HepG2 (cell line): ENCODE measurements around the gene TNP2. TPM values are rescaled to one million over a fixed set of nuclear protein-coding genes. Genes with fewer than 3 reads are reported as not detected.

Source experiments
- ARID3A ChIP-seq: IDR thresholded peaks from 2 replicates; pipeline ENCODE4 v1.6.1; 2012; ENCODE audit warnings: low read depth, low read length, improper control_type of control experiment
- CBX5 ChIP-seq: sonication (generic); formaldehyde crosslinking; IDR thresholded peaks from 2 replicates; pipeline ENCODE4 v1.4.0; 2020; ENCODE audit warnings: missing genetic modification reagents, borderline replicate concordance
- E2F2 ChIP-seq: sonication (generic); formaldehyde crosslinking; IDR thresholded peaks from 2 replicates; pipeline ENCODE4 v1.4.0; 2020; ENCODE audit warnings: missing genetic modification reagents, borderline replicate concordance
- EEA1 ChIP-seq: sonication (generic); formaldehyde crosslinking; IDR thresholded peaks from 2 replicates; pipeline ENCODE4 v1.5.1; 2020; ENCODE audit warnings: mild to moderate bottlenecking, missing genetic modification reagents, borderline replicate concordance
- GABPA ChIP-seq, 2 experiments: IDR thresholded peaks; 2 replicates each; pipeline ENCODE4 v1.6.1; 2011 to 2016; ENCODE audit warnings: low read depth in 2 of 2, low read length in 1 of 2, missing biosample characterization in 1 of 2, missing genetic modification characterization in 1 of 2
- HIVEP1 ChIP-seq: sonication (generic); formaldehyde crosslinking; IDR thresholded peaks from 2 replicates; pipeline ENCODE4 v1.4.0; 2020; ENCODE audit warnings: mild to moderate bottlenecking, missing genetic modification reagents
- MED8 ChIP-seq: sonication (generic); formaldehyde crosslinking; IDR thresholded peaks from 2 replicates; pipeline ENCODE4 v1.8.1; 2023; ENCODE audit warnings: mild to moderate bottlenecking, missing genetic modification reagents; ENCODE audit not compliant: insufficient replicate concordance
- MLLT10 ChIP-seq: sonication (generic); formaldehyde crosslinking; IDR thresholded peaks from 2 replicates; pipeline ENCODE4 v1.4.0; 2020; ENCODE audit warnings: missing genetic modification reagents
- NCOA2 ChIP-seq: sonication (generic); formaldehyde crosslinking; IDR thresholded peaks from 2 replicates; pipeline ENCODE4 v1.8.0; 2022; ENCODE audit warnings: inconsistent platforms
- NFRKB ChIP-seq: fragments of 450-650 bp; IDR thresholded peaks from 2 replicates; pipeline ENCODE4 v1.6.1; 2017
- RBM22 ChIP-seq: fragments of 200-400 bp; formaldehyde crosslinking; optimal IDR thresholded peaks from 2 replicates; pipeline ENCODE3; 2017; ENCODE audit warnings: mild to moderate bottlenecking, low read length, moderate library complexity
- RFXAP ChIP-seq: sonication (generic); formaldehyde crosslinking; IDR thresholded peaks from 2 replicates; pipeline ENCODE4 v1.4.0; 2020; ENCODE audit warnings: missing genetic modification reagents, borderline replicate concordance
- SCMH1 ChIP-seq: sonication (generic); formaldehyde crosslinking; IDR thresholded peaks from 2 replicates; pipeline ENCODE4 v1.9.0; 2021; ENCODE audit warnings: missing genetic modification reagents, mild to moderate bottlenecking, borderline replicate concordance
- SMARCC2 ChIP-seq: fragments of 450-650 bp; IDR thresholded peaks from 2 replicates; pipeline ENCODE4 v1.6.1; 2017; ENCODE audit warnings: antibody characterized with exemption, mild to moderate bottlenecking
- SP4 ChIP-seq: sonication (generic); formaldehyde crosslinking; IDR thresholded peaks from 2 replicates; pipeline ENCODE4 v1.8.1; 2023; ENCODE audit warnings: mild to moderate bottlenecking, missing genetic modification reagents
- TARDBP ChIP-seq: sonication (generic); formaldehyde crosslinking; IDR thresholded peaks from 2 replicates; pipeline ENCODE4 v1.8.0; 2022; ENCODE audit warnings: mild to moderate bottlenecking, missing genetic modification reagents
- ZFY ChIP-seq: sonication (generic); formaldehyde crosslinking; IDR thresholded peaks from 2 replicates; pipeline ENCODE4 v1.4.0; 2020; ENCODE audit warnings: missing genetic modification reagents
- ZNF124 ChIP-seq: sonication (generic); formaldehyde crosslinking; IDR thresholded peaks from 2 replicates; pipeline ENCODE4 v1.4.0; 2020; ENCODE audit warnings: missing genetic modification reagents
- ZNF17 ChIP-seq: sonication (generic); formaldehyde crosslinking; IDR thresholded peaks from 2 replicates; pipeline ENCODE4 v1.5.0; 2020; ENCODE audit warnings: mild to moderate bottlenecking, missing genetic modification reagents
- ZNF207 ChIP-seq: fragments of 450-650 bp; IDR thresholded peaks from 2 replicates; pipeline ENCODE4 v1.6.1; 2016; ENCODE audit warnings: antibody characterized with exemption, borderline replicate concordance
- ZNF276 ChIP-seq: sonication (generic); formaldehyde crosslinking; IDR thresholded peaks from 2 replicates; pipeline ENCODE4 v1.4.0; 2020; ENCODE audit warnings: mild to moderate bottlenecking, low read depth, missing genetic modification reagents
- ZNF354B ChIP-seq: sonication (generic); formaldehyde crosslinking; IDR thresholded peaks from 2 replicates; pipeline ENCODE4 v1.8.0; 2022; ENCODE audit warnings: mild to moderate bottlenecking, missing genetic modification reagents
- ZNF629 ChIP-seq: sonication (generic); formaldehyde crosslinking; conservative IDR thresholded peaks from 2 replicates; pipeline ENCODE4 v1.5.0; 2020; ENCODE audit warnings: missing genetic modification reagents
- ZNF773 ChIP-seq: sonication (generic); formaldehyde crosslinking; IDR thresholded peaks from 2 replicates; pipeline ENCODE4 v1.4.0; 2020; ENCODE audit warnings: missing genetic modification reagents, borderline replicate concordance
- polyA plus RNA-seq, 8 experiments: library from polyadenylated mRNA; depleted of rRNA in 3 of 8; stranded (reverse) in 7 of 8; unstranded in 1 of 8; fragments of >200 nt; fragmentation: Illumina TruSeq in 4 of 8; extraction: Trizol in 4 of 8; gene quantifications; 2 replicates each; pipeline versions ENCODE4 v1.2.1 to v1.2.3, GENCODE V29; 2011 to 2016; ENCODE audit warnings: low read depth in 4 of 8, missing spikeins in 1 of 8, mixed read lengths in 1 of 8; ENCODE audit not compliant: insufficient read depth in 1 of 8
- total RNA-seq, 5 experiments: library from RNA; depleted of rRNA; stranded (reverse); fragments of >200 nt; fragmentation: Illumina TruSeq; extraction: Trizol; gene quantifications; 2 replicates each; pipeline ENCODE4 v1.2.3, GENCODE V29; 2016; ENCODE audit warnings: low read depth in 1 of 5
- TF ChIP-seq, protein P1 (sequence below): sonication (generic); formaldehyde crosslinking; IDR thresholded peaks from 2 replicates; pipeline ENCODE4 v1.8.0; 2023; ENCODE audit warnings: mild to moderate bottlenecking, missing genetic modification reagents

Gene TNP2
- total and polyA plus RNA-seq, 2 of the 13 experiments (the other 11 are each of a cell fraction or from before 2014, with no cell fraction given): not detected

DNA sequence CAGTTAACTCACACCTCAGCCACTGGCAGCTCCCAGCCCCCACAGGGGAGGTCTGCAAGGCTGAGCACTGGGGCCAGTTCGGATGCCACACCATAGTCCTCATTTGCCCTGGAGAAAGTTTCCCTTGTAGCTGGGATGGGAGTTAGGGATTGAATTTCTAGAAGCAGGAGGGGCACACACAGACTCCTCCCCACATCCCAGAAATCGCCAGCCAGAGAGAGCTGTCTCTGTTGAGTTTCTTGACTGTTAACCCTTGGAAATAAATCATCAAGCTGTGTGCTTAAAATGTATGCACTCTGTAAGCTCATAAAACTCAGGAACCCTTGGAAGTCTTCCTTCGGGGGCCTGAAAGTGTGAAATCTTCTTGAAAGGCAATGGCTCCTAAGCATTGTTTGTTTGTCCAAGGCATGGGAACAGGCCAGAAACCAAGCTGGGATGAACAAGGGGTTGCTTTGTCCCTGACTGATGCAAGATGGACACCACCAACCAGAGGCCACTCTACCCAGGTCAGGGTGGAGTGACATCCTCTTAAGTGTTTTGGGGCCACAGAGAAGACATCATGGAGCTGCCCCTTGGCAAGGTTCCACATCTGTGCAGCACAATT is 4.7 kb upstream of the TNP2 start (continued):
- no peak for TF ChIP-seq E2F2 (CRISPR knock-in tag)
- no peak for TF ChIP-seq ZNF207
- peak; percentile 58 for TF ChIP-seq NCOA2 (CRISPR knock-in tag)
- no peak for TF ChIP-seq ZNF773 (CRISPR knock-in tag)
- TF ChIP-seq RBM22: no peak
- TF ChIP-seq ZNF124 (CRISPR knock-in tag): no peak
- TF ChIP-seq ZFY (CRISPR knock-in tag): peak; percentile 67; the same call in 1 of the 2 replicates
- no peak for TF ChIP-seq SCMH1 (CRISPR knock-in tag)
- 0 out of 2 replicates have a peak, but pooled peaks have one; percentile 4 for TF ChIP-seq ZNF276
- no peak for TF ChIP-seq ARID3A
- TF ChIP-seq HIVEP1 (CRISPR knock-in tag): no peak
- no peak for TF ChIP-seq ZNF17 (CRISPR knock-in tag)
- no peak for TF ChIP-seq RFXAP (CRISPR knock-in tag)
- 0 out of 2 replicates have a peak, but pooled peaks have one; percentile 39 for TF ChIP-seq EEA1 (CRISPR knock-in tag)
- peak; percentile 85; the same call in 1 of the 2 replicates for TF ChIP-seq CBX5
- TF ChIP-seq SP4 (CRISPR knock-in tag): no peak
- no peak for TF ChIP-seq GABPA (IDR thresholded peaks at IDR 0.05; ENCODE audit: low read depth, low read length)
- TF ChIP-seq GABPA (CRISPR knock-in tag; IDR thresholded peaks at IDR 0.05; ENCODE audit: low read depth): no peak
- no peak for TF ChIP-seq MLLT10
- no peak for TF ChIP-seq ZNF629 (CRISPR knock-in tag)
- TF ChIP-seq, protein P1, sequence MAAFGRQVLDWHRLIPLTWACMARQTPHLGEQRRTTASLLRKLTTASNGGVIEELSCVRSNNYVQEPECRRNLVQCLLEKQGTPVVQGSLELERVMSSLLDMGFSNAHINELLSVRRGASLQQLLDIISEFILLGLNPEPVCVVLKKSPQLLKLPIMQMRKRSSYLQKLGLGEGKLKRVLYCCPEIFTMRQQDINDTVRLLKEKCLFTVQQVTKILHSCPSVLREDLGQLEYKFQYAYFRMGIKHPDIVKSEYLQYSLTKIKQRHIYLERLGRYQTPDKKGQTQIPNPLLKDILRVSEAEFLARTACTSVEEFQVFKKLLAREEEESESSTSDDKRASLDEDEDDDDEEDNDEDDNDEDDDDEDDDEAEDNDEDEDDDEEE (CRISPR knock-in tag): no peak
- TF ChIP-seq TARDBP (CRISPR knock-in tag): no peak
- no peak for TF ChIP-seq SMARCC2
- TF ChIP-seq ZNF354B: no peak
- peak; percentile 17; the same call in 1 of the 2 replicates for TF ChIP-seq NFRKB
- TF ChIP-seq MED8 (CRISPR knock-in tag): no peak
